A673 (cell line): ENCODE measurements around the gene RABL6. TPM values are rescaled to one million over a fixed set of nuclear protein-coding genes. Genes with fewer than 3 reads are reported as not detected.
A peak's percentile ranks its signal among the peaks of the same experiment; 100 is the strongest.
"Not testable (repeated sequence)": the region's sequence is repeated elsewhere in the genome, so short reads cannot be mapped to it uniquely, and the experiment has no call there.

Source experiments
- BruUV-seq: library from RNA; stranded (reverse); fragments of 400-500 nt; replicated peaks from 2 replicates; lab custom pipeline; 2021; lab: Mats Ljungman, UMichigan
- CTCF ChIA-PET: fragments of 300-600 bp; sonication (Branson Sonifier 250); formaldehyde crosslinking; loops from one replicate; lab custom pipeline; 2022; ENCODE audit warnings: antibody characterized with exemption; lab: Charles Lee
- POLR2A ChIA-PET: fragments of 300-600 bp; sonication (Branson Sonifier 250); formaldehyde crosslinking; loops from one replicate; lab custom pipeline; 2022; ENCODE audit warnings: antibody characterized with exemption; ENCODE audit not compliant: low non-redundant PET; lab: Charles Lee
- DNase-seq: peaks from one replicate; pipeline ENCODE4 v3.0.0-alpha.2; 2015; ENCODE audit warnings: low spot score
- H3K27ac ChIP-seq: fragments of 200-600 bp; sonication (generic); 2 replicates; pipeline ENCODE4 v1.5.1; 2016; ENCODE audit warnings: mixed run types, low read depth, mild to moderate bottlenecking, mixed read lengths, antibody characterized with exemption, low read length; ENCODE audit not compliant: poor library complexity, severe bottlenecking
- H3K27me3 ChIP-seq: fragments of 200-600 bp; sonication (generic); replicated peaks from 2 replicates; pipeline ENCODE4 v1.6.1; 2017; ENCODE audit warnings: mixed run types, low read depth, mild to moderate bottlenecking, mixed read lengths, antibody characterized with exemption, low read length; ENCODE audit not compliant: insufficient read depth, poor library complexity
- H3K36me3 ChIP-seq: fragments of 200-600 bp; sonication (generic); 2 replicates; pipeline ENCODE4 v1.6.1; 2016; ENCODE audit warnings: mixed run types, mild to moderate bottlenecking, mixed read lengths, antibody characterized with exemption, low read length; ENCODE audit not compliant: insufficient read depth, poor library complexity, severe bottlenecking
- H3K4me1 ChIP-seq: fragments of 200-600 bp; sonication (generic); 2 replicates; pipeline ENCODE4 v1.6.1; 2017; ENCODE audit warnings: mixed run types, mild to moderate bottlenecking, mixed read lengths, antibody characterized with exemption, low read length; ENCODE audit not compliant: insufficient read depth, poor library complexity, severe bottlenecking
- H3K4me3 ChIP-seq: fragments of 200-600 bp; sonication (generic); 2 replicates; pipeline ENCODE4 v1.5.1; 2016; ENCODE audit warnings: low read depth, mixed run types, mild to moderate bottlenecking, mixed read lengths, low read length; ENCODE audit not compliant: poor library complexity, severe bottlenecking
- H3K9me3 ChIP-seq: fragments of 200-600 bp; sonication (generic); 2 replicates; pipeline ENCODE4 v1.6.1; 2016; ENCODE audit warnings: mixed run types, low read depth, mild to moderate bottlenecking, mixed read lengths, antibody characterized with exemption, low read length; ENCODE audit not compliant: poor library complexity, severe bottlenecking
- EZH2 ChIP-seq: fragments of 200-600 bp; sonication (generic); IDR thresholded peaks from 2 replicates; pipeline ENCODE4 v1.6.1; 2017; ENCODE audit warnings: borderline replicate concordance, low read depth, mild to moderate bottlenecking, mixed read lengths, antibody characterized with exemption, low read length; ENCODE audit not compliant: poor library complexity, severe bottlenecking
- intact Hi-C: fragments of 100-400 bp; cut with micrococcal nuclease; formaldehyde crosslinking; loops from one replicate; pipeline ENCODE4 v1.10.0; 2022; ENCODE audit not compliant: unreplicated experiment
- total RNA-seq: library from RNA; stranded (reverse); gene quantifications from 2 replicates; pipeline ENCODE4 v1.2.3, GENCODE V29; 2021
- TF ChIP-seq, protein P1 (sequence below): fragments of 300-800, 200-600 bp; sonication (generic); conservative IDR thresholded peaks from 2 replicates; pipeline ENCODE4 v1.5.1; 2017; ENCODE audit warnings: low read depth, mild to moderate bottlenecking, antibody characterized with exemption, low read length, moderate library complexity, mixed read lengths

RABL6 gene
- total RNA-seq, 1 experiment from 2014 or later = 210 TPM

DNA sequence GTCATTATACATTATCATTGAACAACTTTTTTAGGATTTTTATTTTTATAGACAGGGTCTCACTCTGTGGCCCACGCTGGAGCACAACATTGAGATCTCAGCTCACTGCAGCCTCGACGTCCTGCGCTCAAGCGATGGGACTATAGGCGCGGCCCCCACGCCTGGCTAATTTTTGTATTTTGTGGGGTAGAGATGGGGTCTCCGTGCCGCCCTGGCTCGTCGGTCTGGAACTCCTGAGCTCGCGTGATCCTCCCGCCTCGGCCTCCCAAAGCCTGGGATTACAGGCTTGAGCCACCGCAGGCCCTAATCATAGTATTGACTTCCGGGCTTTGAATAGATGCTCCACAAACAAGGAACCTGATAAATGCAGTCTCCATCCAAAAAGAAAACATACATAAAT, 59.7 kb downstream of the RABL6 start:
- no TSS peak for BruUV-seq
- no peak for DNase-seq
- Histone ChIP-seq H3K9me3 (peaks cover 15% of the 10 kb centered on the region), H3K4me3 (peak overlapping the region; percentile 87), H3K4me1 (no peaks in the 10 kb centered on the region), H3K27me3 (no peaks in the 10 kb centered on the region), H3K36me3 (peaks cover 20% of the 10 kb centered on the region), H3K27ac (no peak overlapping the region)
- ChIA-PET POLR2A (no interaction called here), CTCF (no interaction called here)
- TF ChIP-seq, protein P1, sequence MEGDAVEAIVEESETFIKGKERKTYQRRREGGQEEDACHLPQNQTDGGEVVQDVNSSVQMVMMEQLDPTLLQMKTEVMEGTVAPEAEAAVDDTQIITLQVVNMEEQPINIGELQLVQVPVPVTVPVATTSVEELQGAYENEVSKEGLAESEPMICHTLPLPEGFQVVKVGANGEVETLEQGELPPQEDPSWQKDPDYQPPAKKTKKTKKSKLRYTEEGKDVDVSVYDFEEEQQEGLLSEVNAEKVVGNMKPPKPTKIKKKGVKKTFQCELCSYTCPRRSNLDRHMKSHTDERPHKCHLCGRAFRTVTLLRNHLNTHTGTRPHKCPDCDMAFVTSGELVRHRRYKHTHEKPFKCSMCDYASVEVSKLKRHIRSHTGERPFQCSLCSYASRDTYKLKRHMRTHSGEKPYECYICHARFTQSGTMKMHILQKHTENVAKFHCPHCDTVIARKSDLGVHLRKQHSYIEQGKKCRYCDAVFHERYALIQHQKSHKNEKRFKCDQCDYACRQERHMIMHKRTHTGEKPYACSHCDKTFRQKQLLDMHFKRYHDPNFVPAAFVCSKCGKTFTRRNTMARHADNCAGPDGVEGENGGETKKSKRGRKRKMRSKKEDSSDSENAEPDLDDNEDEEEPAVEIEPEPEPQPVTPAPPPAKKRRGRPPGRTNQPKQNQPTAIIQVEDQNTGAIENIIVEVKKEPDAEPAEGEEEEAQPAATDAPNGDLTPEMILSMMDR = no peak
- no peak for TF ChIP-seq EZH2
- intact Hi-C loops = no loop called here

GRCh38 chr9:136867917-136868316, 60.2 kb downstream of the RABL6 start:
- H3K4me3 ChIP-seq = no peak overlapping the region
- H3K4me1 ChIP-seq = no peaks in the 10 kb centered on the region
- ChIA-PET CTCF (no interaction called here), POLR2A (no interaction called here)
- peaks cover 19% of the 10 kb centered on the region for H3K9me3 ChIP-seq
- H3K36me3 ChIP-seq = peaks cover 16% of the 10 kb centered on the region
- intact Hi-C loops = no loop called here
- BruUV-seq = no TSS peak
- TF ChIP-seq, protein P1 = no peak
- TF ChIP-seq EZH2 = no peak
- H3K27ac ChIP-seq = no peak overlapping the region
- no peak for DNase-seq
- no peaks in the 10 kb centered on the region for H3K27me3 ChIP-seq

GRCh38 chr9:136868644-136869043, 60.9 kb downstream of the RABL6 start:
- POLR2A ChIA-PET = no interaction called here
- H3K4me3 ChIP-seq = no peak overlapping the region
- H3K4me1 ChIP-seq = no peaks in the 10 kb centered on the region
- H3K9me3 ChIP-seq = peaks cover 26% of the 10 kb centered on the region
- no peak overlapping the region for H3K27ac ChIP-seq
- no peaks in the 10 kb centered on the region for H3K27me3 ChIP-seq
- CTCF ChIA-PET = no interaction called here
- intact Hi-C loops = no loop called here
- DNase-seq = no peak
- TF ChIP-seq, protein P1 = no peak
- no peak for TF ChIP-seq EZH2
- no TSS peak for BruUV-seq
- peaks cover 9% of the 10 kb centered on the region for H3K36me3 ChIP-seq

DNA sequence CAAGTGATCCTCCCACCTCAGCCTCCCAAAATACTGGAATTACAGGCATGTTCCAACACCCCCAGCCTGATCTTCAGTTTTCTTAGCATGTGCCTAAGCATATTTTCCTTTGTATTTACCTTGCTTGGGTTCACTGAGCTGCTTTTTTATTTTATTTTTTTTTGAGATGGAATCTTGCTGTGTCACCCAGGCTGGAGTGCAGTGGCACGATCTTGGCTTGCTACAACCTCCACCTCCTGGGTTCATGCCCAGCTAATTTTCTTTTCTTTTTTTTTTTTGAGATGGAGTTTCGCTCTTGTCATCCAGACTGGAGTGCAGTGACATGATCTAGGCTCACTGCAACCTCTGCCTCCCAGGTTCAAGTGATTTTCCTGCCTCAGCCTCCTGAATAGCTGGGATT, 61.9 kb downstream of the RABL6 start:
- H3K27ac ChIP-seq, H3K4me3 ChIP-seq, BruUV-seq, H3K4me1 ChIP-seq, POLR2A ChIA-PET, H3K27me3 ChIP-seq, DNase-seq, CTCF ChIA-PET, H3K36me3 ChIP-seq, intact Hi-C loops: not testable (repeated sequence)
- H3K9me3 ChIP-seq = peaks cover 27% of the 10 kb centered on the region
